ENCODE measurements around the gene ASTN1.

ASTN1 gene

GRCh38 chr1:176854121-176854520 lies 310.4 kb downstream of the ASTN1 start:
- in situ Hi-C loops (cut with HindIII; ENCODE audit: low sequenced_read_pairs) = no loop called here
- DNase-seq (ENCODE audit: low read depth, low spot score) = no peak
- TF ChIP-seq, protein P1, sequence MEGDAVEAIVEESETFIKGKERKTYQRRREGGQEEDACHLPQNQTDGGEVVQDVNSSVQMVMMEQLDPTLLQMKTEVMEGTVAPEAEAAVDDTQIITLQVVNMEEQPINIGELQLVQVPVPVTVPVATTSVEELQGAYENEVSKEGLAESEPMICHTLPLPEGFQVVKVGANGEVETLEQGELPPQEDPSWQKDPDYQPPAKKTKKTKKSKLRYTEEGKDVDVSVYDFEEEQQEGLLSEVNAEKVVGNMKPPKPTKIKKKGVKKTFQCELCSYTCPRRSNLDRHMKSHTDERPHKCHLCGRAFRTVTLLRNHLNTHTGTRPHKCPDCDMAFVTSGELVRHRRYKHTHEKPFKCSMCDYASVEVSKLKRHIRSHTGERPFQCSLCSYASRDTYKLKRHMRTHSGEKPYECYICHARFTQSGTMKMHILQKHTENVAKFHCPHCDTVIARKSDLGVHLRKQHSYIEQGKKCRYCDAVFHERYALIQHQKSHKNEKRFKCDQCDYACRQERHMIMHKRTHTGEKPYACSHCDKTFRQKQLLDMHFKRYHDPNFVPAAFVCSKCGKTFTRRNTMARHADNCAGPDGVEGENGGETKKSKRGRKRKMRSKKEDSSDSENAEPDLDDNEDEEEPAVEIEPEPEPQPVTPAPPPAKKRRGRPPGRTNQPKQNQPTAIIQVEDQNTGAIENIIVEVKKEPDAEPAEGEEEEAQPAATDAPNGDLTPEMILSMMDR (IDR thresholded peaks at IDR 0.05; ENCODE audit: low read depth, low read length) = no peak
- H3K4me3 ChIP-seq (ENCODE audit: low read depth, low read length) = no peak overlapping the region

- DNase-seq (ENCODE audit: low read depth, low spot score) = no peak
- TF ChIP-seq, protein P1 (IDR thresholded peaks at IDR 0.05; ENCODE audit: low read depth, low read length) = no peak
- in situ Hi-C loops (cut with HindIII; ENCODE audit: low sequenced_read_pairs) = no loop called here
- no peak overlapping the region for H3K4me3 ChIP-seq (ENCODE audit: low read depth, low read length)
Observed at GRCh38 chr1:176853503-176853902, 311.0 kb downstream of the ASTN1 start.

GRCh38 chr1:176852124-176852523 lies 312.4 kb downstream of the ASTN1 start:
- no peak overlapping the region for H3K4me3 ChIP-seq (ENCODE audit: low read depth, low read length)
- in situ Hi-C loops (cut with HindIII; ENCODE audit: low sequenced_read_pairs) = no loop called here
- no peak for DNase-seq (ENCODE audit: low read depth, low spot score)
- TF ChIP-seq, protein P1 (IDR thresholded peaks at IDR 0.05; ENCODE audit: low read depth, low read length) = no peak

DNA sequence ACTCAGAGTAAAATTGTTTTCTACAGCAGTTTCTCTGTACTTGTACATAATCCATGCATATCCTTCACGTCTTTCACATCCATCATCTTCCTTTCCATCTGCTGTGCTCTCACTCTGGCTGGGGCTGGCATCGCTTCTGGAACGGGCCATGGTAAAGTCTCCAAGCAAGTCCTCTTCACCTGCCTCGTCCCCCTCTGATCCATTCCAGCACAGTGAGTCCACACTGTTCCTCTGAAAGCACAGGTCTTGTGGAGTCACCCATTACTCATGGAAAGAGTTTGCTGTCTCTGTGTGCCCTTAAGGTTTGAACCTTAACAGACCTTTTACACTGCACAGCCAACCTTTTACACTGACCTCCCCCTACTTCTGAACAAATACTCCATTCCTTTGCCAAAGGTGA lies 313.6 kb downstream of the ASTN1 start:
- TF ChIP-seq, protein P1 (IDR thresholded peaks at IDR 0.05; ENCODE audit: low read depth, low read length) = no peak
- in situ Hi-C loops (cut with HindIII; ENCODE audit: low sequenced_read_pairs) = no loop called here
- no peak for DNase-seq (ENCODE audit: low read depth, low spot score)
- H3K4me3 ChIP-seq (ENCODE audit: low read depth, low read length) = no peak overlapping the region

DNA sequence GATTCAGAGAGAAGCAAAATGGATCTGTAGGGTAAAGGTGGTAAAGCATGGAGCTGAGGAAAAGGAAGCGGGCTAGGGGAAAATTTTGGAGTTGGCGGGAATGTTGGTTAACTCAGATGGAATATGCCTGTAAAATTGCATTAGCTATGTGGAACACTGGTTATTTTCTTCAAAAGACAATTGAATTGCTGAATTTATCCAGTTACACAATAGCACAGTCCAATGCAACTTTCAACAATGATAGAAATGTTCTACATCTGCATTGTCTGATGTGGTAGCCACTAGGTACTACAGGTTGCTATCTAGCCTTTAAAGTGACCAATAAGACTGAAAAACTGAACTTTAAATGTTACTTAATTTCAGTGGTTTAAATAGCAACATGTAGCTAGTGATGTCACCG lies 315.2 kb downstream of the ASTN1 start:
- in situ Hi-C loops (cut with HindIII; ENCODE audit: low sequenced_read_pairs) = no loop called here
- H3K4me3 ChIP-seq (ENCODE audit: low read depth, low read length) = no peak overlapping the region
- TF ChIP-seq, protein P1 (IDR thresholded peaks at IDR 0.05; ENCODE audit: low read depth, low read length) = no peak
- DNase-seq (ENCODE audit: low read depth, low spot score) = no peak

DNA sequence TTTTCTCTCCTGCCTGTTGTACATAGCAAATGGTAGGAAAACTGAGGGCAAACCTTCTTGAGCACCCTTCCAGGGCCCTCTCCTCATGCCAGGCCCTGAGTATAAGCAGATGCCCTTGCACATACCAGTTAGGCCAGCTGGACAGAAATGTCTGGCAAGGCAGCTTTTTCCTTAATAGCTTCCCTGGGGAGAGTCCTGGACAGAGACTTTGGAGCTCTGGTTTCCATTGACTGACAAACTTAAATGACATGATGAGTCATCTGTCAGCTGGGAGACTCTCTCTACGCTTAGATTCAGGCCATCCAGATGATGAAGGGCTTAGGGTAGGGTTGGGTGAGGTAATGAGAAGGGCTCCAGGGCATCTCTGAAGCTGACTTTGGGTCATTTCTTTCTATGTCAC lies 317.5 kb downstream of the ASTN1 start:
- no peak for DNase-seq (ENCODE audit: low read depth, low spot score)
- no peak overlapping the region for H3K4me3 ChIP-seq (ENCODE audit: low read depth, low read length)
- TF ChIP-seq, protein P1 (IDR thresholded peaks at IDR 0.05; ENCODE audit: low read depth, low read length) = no peak
- in situ Hi-C loops (cut with HindIII; ENCODE audit: low sequenced_read_pairs) = no loop called here

Data from astrocyte of the spinal cord (primary cell).